Heart right ventricle (tissue), 16 donors: ENCODE results near the gene NYAP1. TPM values are rescaled to one million over a fixed set of nuclear protein-coding genes. Genes with fewer than 3 reads are reported as not detected.
"Not testable (repeated sequence)": the region's sequence is repeated elsewhere in the genome, so short reads cannot be mapped to it uniquely, and the experiment has no call there.

Experiments used
- ATAC-seq, 8 donors: fragments of 200-7000 bp; cut with Tn5 transposase; one replicate each; pipeline ENCODE4 v1.9.1; 2020; ENCODE audit warnings: mild to moderate bottlenecking in 8 of 8, moderate library complexity in 8 of 8, moderate number of reproducible peaks in 1 of 8
- DNase-seq, 2 donors: peaks; one replicate each; pipeline ENCODE4 v3.0.0-alpha.2; 2020
- H3K27ac ChIP-seq, 10 donors: fragments of 200-600 bp; sonication (generic) in 2 of 10; one replicate each; pipeline versions ENCODE4 v1.5.0 to v1.8.0; 2020 to 2022; ENCODE audit warnings: mild to moderate bottlenecking in 3 of 10
- H3K27me3 ChIP-seq, 7 donors: fragments of 200-600 bp; one replicate each; pipeline ENCODE4 v1.8.0; 2021 to 2022; ENCODE audit warnings: mild to moderate bottlenecking in 2 of 7
- H3K36me3 ChIP-seq, 9 donors: fragments of 200-600 bp; sonication (generic) in 1 of 9; one replicate each; pipeline versions ENCODE4 v1.5.0 to v1.8.0; 2020 to 2022; ENCODE audit warnings: mild to moderate bottlenecking in 2 of 9
- H3K4me1 ChIP-seq, 9 donors: fragments of 200-600 bp; sonication (generic) in 1 of 9; one replicate each; pipeline versions ENCODE4 v1.5.0 to v1.8.0; 2020 to 2022; ENCODE audit warnings: mild to moderate bottlenecking in 4 of 9
- H3K4me3 ChIP-seq, 10 donors: fragments of 200-600 bp; sonication (generic) in 2 of 10; one replicate each; pipeline versions ENCODE4 v1.5.0 to v1.8.0; 2020 to 2022; ENCODE audit warnings: mild to moderate bottlenecking in 7 of 10, moderate library complexity in 2 of 10
- H3K9me3 ChIP-seq, 11 donors: fragments of 200-600 bp in 10 of 11; sonication (generic) in 2 of 11; one replicate each; pipeline versions ENCODE4 v1.5.0 to v1.8.0; 2013 to 2022; ENCODE audit warnings: mild to moderate bottlenecking in 2 of 11, control low read depth in 1 of 11, moderate library complexity in 1 of 11
- WGBS, 2 donors: extraction: QIAGEN DNeasy Blood & Tissue Kit; methylation state at CpG; one replicate each; pipeline ENCODE4 v1.1.7; 2013; ENCODE audit warnings: inconsistent platforms in 1 of 2; 5-methylcytosine and 5-hydroxymethylcytosine counted together
- intact Hi-C, 10 donors: fragments of 100-400 bp; cut with DNase I; formaldehyde crosslinking; loops; one replicate each; pipeline versions ENCODE4 v1.11.1 to v1.14.2; 2022
- polyA plus RNA-seq, 2 donors: library from polyadenylated mRNA; stranded (reverse); fragments of 200-250 nt; gene quantifications; one replicate each; pipeline ENCODE4 v1.2.3, GENCODE V29; 2013
- total RNA-seq, 10 donors: library from RNA; stranded (reverse); fragmentation: NEBNext Ultra II Directional in 3 of 10; extraction: Animal tissue kit (Norgen Biotek cat#: 25700) in 3 of 10; gene quantifications; one replicate each; pipeline versions ENCODE4 v1.2.1 to v1.2.4, GENCODE V29; 2021 to 2023
- TF ChIP-seq, protein P1 (sequence below), 9 donors: fragments of 200-600 bp; sonication (generic) in 2 of 9; IDR thresholded peaks; one replicate each; pipeline versions ENCODE4 v1.5.0 to v1.8.0; 2021 to 2022; ENCODE audit warnings: antibody characterized with exemption in 9 of 9, mild to moderate bottlenecking in 5 of 9, moderate library complexity in 1 of 9
- donor health status: Arrhythmogenic right ventricular cardiomyopathy.
- donor health status: ischemic (EF 13 %, LVEDD 7.1; RV severe dilation, severe dysfunction).
- donor health status: healthy with polysubstance abuse.
- donor health status: DM: no; HTN: yes; CAD: no.
- donor health status: DM: no; HTN: no; CAD: no.
- donor health status: ischemic (EF 25% LVEDD 6.9; RV normal size, moderate dysfunction).
- donor health status: ischemic (EF 25% LVEDD 5.7; RV mildly dilated, moderate dysfunction).
- donor health status: healthy.
- donor health status: DM: yes; HTN: yes; CAD: no.
- donor health status: Ischemic cardiomyopathy.
- donor health status: ischemic (EF 35%, LVEDD 5.7; RV mildly dilated, moderate dysfunction).
- donor health status: nonischemic (EF 11% LVEDD 7.7; RV severe dilation, severe dysfunction).
- donor health status: DM: yes; HTN: yes; CAD: no.
- donor health status: PGD.
- donor health status: ischemic (EF 29% LVEDD 5.4; RV normal size, mild dysfunction).
- donor health status: nonischemic (EF 23%, LVEDD 6.1; RV moderate dilation, normal function).

The NYAP1 gene
- total and polyA plus RNA-seq, 12 donors, result 0.10 to 0.86 (median 0.35) TPM

DNA sequence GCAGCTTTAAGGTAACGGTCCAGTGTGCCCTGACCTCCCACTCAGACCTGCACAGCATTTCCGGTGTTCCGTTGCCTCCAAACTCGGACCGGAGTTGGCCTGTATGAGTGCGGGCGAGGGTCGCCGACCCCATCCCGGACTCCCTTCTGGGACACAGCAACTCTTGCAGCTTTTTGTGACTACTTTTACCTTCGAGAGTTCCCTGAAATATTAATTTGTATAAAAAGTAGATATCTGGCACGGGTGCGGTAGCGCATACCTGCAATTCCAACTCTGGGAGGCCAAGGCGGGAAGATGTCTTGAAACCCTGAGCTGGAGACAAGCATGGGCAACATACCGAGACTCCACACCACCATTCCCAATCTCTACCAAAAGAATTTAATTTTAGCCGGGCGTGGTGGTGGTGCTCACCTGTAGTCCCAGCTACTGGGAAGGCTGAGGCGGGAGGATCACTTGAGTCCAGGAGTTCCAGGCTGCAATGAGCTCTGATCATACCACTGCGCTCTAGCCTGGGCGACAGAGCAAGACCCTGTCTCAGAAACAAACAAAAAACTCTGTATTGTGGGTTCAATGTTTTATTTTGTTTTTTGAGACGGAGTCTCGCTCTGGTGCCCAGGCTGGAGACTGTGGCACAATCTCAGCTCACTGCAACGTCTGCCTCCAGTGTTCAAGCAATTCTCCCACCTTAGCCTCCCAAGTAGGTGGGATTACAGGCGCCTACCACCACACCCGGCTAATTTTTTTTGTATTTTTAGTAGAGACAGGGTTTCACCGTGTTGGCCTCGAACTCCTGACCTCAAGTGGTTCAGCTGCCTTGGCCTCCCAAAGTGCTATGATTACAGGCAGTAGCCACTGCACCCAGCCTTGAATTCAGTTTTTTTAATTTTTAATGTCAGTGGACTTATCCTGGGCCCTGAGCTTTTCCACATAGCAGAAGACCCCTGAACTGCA, 46.3 kb upstream of the NYAP1 start:
- DNase-seq (no peak), ATAC-seq (no peak)
- peaks cover 0 to 29% (median 16%) of the 10 kb centered on the region in 9 donors for H3K36me3 ChIP-seq
- TF ChIP-seq, protein P1, sequence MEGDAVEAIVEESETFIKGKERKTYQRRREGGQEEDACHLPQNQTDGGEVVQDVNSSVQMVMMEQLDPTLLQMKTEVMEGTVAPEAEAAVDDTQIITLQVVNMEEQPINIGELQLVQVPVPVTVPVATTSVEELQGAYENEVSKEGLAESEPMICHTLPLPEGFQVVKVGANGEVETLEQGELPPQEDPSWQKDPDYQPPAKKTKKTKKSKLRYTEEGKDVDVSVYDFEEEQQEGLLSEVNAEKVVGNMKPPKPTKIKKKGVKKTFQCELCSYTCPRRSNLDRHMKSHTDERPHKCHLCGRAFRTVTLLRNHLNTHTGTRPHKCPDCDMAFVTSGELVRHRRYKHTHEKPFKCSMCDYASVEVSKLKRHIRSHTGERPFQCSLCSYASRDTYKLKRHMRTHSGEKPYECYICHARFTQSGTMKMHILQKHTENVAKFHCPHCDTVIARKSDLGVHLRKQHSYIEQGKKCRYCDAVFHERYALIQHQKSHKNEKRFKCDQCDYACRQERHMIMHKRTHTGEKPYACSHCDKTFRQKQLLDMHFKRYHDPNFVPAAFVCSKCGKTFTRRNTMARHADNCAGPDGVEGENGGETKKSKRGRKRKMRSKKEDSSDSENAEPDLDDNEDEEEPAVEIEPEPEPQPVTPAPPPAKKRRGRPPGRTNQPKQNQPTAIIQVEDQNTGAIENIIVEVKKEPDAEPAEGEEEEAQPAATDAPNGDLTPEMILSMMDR (IDR thresholded peaks at IDR 0.05), result no peak
- H3K4me3 ChIP-seq, result peak overlapping the region in 9 of 10 donors; percentile 62 to 98 (median 91)
- H3K4me1 ChIP-seq, result peaks cover 6 to 36% (median 20%) of the 10 kb centered on the region in 9 donors
- 91 to 92% methylated on average over 28 of the region's 28 CpGs for WGBS, 2 donors
- H3K9me3 ChIP-seq, result no peaks in the 10 kb centered on the region
- intact Hi-C loops, result no loop called here
- H3K27ac ChIP-seq, result peak overlapping the region in 9 of 10 donors; percentile 92 to 99 (median 97)
- H3K27me3 ChIP-seq, result no peaks in the 10 kb centered on the region

DNA sequence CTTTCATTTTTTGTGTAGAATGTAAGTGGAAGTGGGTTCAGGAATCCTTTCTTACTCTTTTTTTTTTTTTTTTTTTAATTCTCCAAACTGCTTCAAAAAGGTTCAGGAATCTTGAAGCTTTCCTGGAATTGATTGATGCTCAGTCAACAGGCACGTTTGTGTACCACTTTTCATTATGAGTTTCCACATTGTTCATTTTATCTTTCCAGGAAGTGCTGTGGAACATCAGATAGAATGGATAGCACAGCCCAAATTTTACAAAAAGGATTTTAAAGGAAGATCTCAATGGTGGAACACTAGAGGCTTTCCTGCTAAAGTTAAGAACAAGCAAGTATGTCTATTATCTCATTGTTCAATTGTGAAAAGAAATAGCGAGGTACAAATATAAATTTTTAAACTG, 45.6 kb upstream of the NYAP1 start:
- intact Hi-C loops, result no loop called here
- ATAC-seq (no peak), DNase-seq (no peak)
- Histone ChIP-seq H3K4me1 (peaks cover 6 to 29% (median 17%) of the 10 kb centered on the region in 9 donors), H3K27ac (peak overlapping the region in 1 of 10 donors; percentile 10), H3K9me3 (no peaks in the 10 kb centered on the region), H3K36me3 (peaks cover 0 to 21% (median 15%) of the 10 kb centered on the region in 9 donors), H3K27me3 (no peaks in the 10 kb centered on the region), H3K4me3 (no peak overlapping the region)
- WGBS, 2 donors, result 46 to 56% methylated on average over 2 of the region's 2 CpGs
- TF ChIP-seq, protein P1 (IDR thresholded peaks at IDR 0.05), result no peak

DNA sequence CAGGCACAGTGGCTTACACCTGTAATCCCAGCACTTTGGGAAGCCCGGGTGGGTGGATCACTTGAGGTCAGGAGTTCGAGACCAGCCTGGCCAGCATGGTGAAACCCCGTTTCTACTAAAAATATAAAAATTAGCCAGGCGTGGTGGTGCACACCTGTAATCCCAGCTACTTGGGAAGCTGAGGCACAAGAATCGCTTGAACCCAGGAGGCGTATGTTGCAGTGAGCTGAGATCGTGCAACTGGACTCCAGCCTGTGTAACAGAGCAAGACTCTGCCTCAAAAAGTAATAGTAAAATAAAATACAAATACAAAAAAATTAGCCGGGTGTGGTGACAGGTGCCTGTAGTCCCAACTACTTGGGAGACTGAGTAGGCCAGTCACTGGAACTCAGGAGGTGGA, 45.0 kb upstream of the NYAP1 start:
- ATAC-seq, H3K27ac ChIP-seq, H3K4me3 ChIP-seq, H3K9me3 ChIP-seq, intact Hi-C loops, H3K27me3 ChIP-seq, DNase-seq: not testable (repeated sequence)
- peaks cover 0 to 16% (median 10%) of the 10 kb centered on the region in 9 donors for H3K36me3 ChIP-seq
- 95 to 96% methylated on average over 8 of the region's 8 CpGs for WGBS, 2 donors
- H3K4me1 ChIP-seq, result peaks cover 6 to 28% (median 19%) of the 10 kb centered on the region in 9 donors

DNA sequence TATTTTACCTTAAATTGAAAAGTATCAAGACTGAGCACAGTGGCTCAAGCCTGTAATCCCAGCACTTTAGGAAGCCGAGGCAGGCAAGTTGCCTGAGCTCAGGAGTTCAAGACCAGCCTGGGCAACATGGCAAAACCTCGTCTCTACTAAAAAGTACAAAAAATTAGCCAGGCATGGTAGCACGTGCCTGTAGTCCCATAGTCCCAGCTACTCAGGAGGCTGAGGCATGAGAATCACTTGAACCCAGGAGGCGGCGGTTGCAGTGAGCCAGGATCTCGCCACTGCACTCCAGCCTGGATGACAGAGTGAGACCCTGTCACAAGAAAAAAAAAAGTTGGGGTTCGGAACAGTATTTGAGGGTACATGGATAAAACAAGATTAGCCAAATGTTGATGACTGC, 44.5 kb upstream of the NYAP1 start:
- ATAC-seq, intact Hi-C loops: not testable (repeated sequence)

DNA sequence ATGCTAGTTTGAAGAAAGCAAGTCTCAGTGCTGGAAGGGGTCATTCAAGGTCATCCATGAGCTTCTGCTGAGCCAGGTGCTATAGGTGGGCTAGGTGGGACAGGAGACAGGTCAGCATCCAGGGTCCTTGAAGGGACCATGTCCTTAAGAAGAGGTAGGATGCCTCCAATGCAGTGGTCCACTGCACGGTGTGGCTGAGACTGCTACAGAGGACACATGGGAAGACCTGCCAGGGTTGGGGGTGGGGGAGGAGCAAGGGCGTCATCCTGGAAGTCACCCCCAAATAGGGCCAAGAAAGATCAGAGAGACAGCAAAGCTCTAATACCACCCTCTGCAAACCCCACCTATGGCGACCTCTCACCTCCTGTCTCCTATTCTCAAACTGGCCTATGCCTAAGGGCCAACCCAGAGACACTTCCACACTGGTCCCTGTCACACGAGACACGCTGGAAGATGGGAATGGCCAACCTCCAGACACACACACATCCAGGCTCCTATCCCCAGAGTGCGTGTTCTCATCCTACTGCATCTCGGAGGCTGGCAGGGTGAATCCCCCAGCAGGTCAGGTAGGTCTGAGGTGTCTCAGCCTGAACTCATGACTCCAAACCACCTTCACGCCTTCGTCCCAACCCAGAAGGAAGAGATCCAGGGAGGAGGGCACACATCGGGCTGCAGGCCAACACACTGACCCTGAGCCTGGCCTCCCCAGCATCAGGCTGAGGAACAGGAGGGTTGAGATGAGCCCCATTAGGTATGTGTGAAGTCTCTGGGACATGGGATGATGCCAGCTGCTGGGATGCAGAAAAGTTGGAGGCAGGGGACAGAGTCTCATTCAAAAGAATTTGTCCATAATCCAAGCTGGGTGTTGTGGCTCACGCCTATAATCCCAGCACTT, 41.8 kb upstream of the NYAP1 start:
- 92 to 94% methylated on average over 11 of the region's 11 CpGs for WGBS, 2 donors
- TF ChIP-seq, protein P1 (IDR thresholded peaks at IDR 0.05), result no peak
- ATAC-seq, result no peak
- H3K4me1 ChIP-seq, result peaks cover 0 to 28% (median 21%) of the 10 kb centered on the region in 9 donors
- no peak overlapping the region for H3K27ac ChIP-seq
- DNase-seq, result no peak
- no peaks in the 10 kb centered on the region for H3K27me3 ChIP-seq
- intact Hi-C loops, result no loop called here
- no peaks in the 10 kb centered on the region for H3K36me3 ChIP-seq
- H3K4me3 ChIP-seq, result no peak overlapping the region
- H3K9me3 ChIP-seq, result no peaks in the 10 kb centered on the region

More for the DNA sequence above, 44.5 kb upstream of the NYAP1 start:
- Histone ChIP-seq H3K36me3 (peaks cover 0 to 11% (median 5%) of the 10 kb centered on the region in 9 donors), H3K4me1 (peaks cover 6 to 28% (median 21%) of the 10 kb centered on the region in 9 donors)
- not testable (repeated sequence) for H3K4me3 ChIP-seq, H3K9me3 ChIP-seq, H3K27me3 ChIP-seq, DNase-seq, H3K27ac ChIP-seq
- 89% methylated on average over 7 of the region's 7 CpGs for WGBS, 2 donors
